Measurements from ENCODE around the gene HOXD8.
A peak's percentile ranks its signal among the peaks of the same experiment; 100 is the strongest.

HOXD8 gene

GRCh38 chr2:176128982-176129796 is at the start of gene HOXD8:
HOXD8 (plus strand) TSS chr2:176129705; CDS start chr2:176130367, 662 bp downstream.
- no peak for DNase-seq

- no peak for DNase-seq
These were observed 49.5 kb upstream of the HOXD8 start for GRCh38 chr2:176079831-176080539.

GRCh38 chr2:176080540-176081375 is 48.7 kb upstream of the HOXD8 start:
- DNase-seq = no peak

- DNase-seq = no peak
These were observed 48.1 kb upstream of the HOXD8 start for GRCh38 chr2:176081376-176081836.

GRCh38 chr2:176081837-176082524 is 47.5 kb upstream of the HOXD8 start:
- DNase-seq = no peak

GRCh38 chr2:176082525-176082823 is 47.0 kb upstream of the HOXD8 start:
- DNase-seq = no peak

- no peak for DNase-seq
These were observed 46.4 kb upstream of the HOXD8 start for GRCh38 chr2:176082824-176083751.

- no peak for DNase-seq
These were observed 45.7 kb upstream of the HOXD8 start, which contains the start of gene EVX2 for GRCh38 chr2:176083796-176084261. EVX2 (minus strand) TSS chr2:176083962; CDS start chr2:176083776, 186 bp downstream.

- DNase-seq = no peak
These were observed 44.8 kb upstream of the HOXD8 start for GRCh38 chr2:176084611-176085119.

GRCh38 chr2:176085120-176085788 is 44.3 kb upstream of the HOXD8 start:
- no peak for DNase-seq

GRCh38 chr2:176085861-176086771 is 43.4 kb upstream of the HOXD8 start:
- no peak for DNase-seq

- DNase-seq = no peak
These were observed 42.0 kb upstream of the HOXD8 start for GRCh38 chr2:176087330-176088047.

- DNase-seq = peak; percentile 63 to 65
These were observed 41.2 kb upstream of the HOXD8 start for GRCh38 chr2:176088048-176088936.

- no peak for DNase-seq
These were observed 40.3 kb upstream of the HOXD8 start for GRCh38 chr2:176088937-176089842.

GRCh38 chr2:176089843-176090395 is 39.6 kb upstream of the HOXD8 start:
- DNase-seq = no peak

- DNase-seq = no peak
These were observed 38.6 kb upstream of the HOXD8 start for GRCh38 chr2:176090862-176091261.

Measured in AML-193 (cell line).